ENCODE results near the gene CAMTA1. TPM values are rescaled to one million over a fixed set of nuclear protein-coding genes. Genes with fewer than 3 reads are reported as not detected.

CAMTA1 gene
- total RNA-seq, 1 experiment from 2014 or later: 69.5 TPM

DNA sequence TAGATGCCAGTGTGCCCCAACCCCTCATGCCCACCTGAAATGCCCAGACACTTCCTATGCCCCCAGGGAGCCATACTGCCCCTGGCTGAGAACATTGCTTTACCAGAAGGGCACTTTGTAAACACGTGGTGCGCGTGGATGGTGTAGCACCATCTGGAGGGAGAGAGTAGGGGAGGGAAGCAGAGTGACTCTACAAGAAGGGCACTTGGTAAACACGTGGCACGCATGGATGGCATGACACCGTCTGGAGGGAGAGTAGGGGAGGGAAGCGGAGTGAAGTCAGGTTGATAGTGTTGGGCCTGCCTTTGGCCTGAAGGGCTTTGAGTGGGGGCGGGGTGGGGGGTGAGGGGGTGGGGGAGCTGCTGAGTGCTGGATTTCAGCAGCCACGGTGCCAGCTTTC is 661.8 kb downstream of the CAMTA1 start:
- intact Hi-C loops (cut with micrococcal nuclease): no loop called here
- H3K4me3 ChIP-seq (replicated peaks in 1 of 2; ENCODE audit: low read depth in 1 of 2, low read length in 2 of 2): no peak overlapping the region
- CTCF ChIA-PET: no interaction called here

More for the DNA sequence above, 661.8 kb downstream of the CAMTA1 start:
- no peaks in the 10 kb centered on the region for H4K20me1 ChIP-seq (ENCODE audit: insufficient read depth)
- no peaks in the 10 kb centered on the region for H3K27me3 ChIP-seq (ENCODE audit: insufficient read depth, low read length)
- POLR2A ChIA-PET: no interaction called here
- no peaks in the 10 kb centered on the region for H3K36me3 ChIP-seq (ENCODE audit: control insufficient read depth in 1 of 2, insufficient read depth in 2 of 2, low read length in 2 of 2)
- no peaks in the 10 kb centered on the region for H3K9me2 ChIP-seq (ENCODE audit: insufficient read depth)
- BruUV-seq (replicated peaks): no TSS peak
- no peak for TF ChIP-seq ELF1 (IDR thresholded peaks at IDR 0.05; ENCODE audit: borderline replicate concordance, low read depth)
- no peak for TF ChIP-seq EGR1 (IDR thresholded peaks at IDR 0.05; ENCODE audit: low read depth)
- TF ChIP-seq JUND (IDR thresholded peaks at IDR 0.05): no peak
- TF ChIP-seq CBX3 (IDR thresholded peaks at IDR 0.05; ENCODE audit: low read depth): no peak
- TF ChIP-seq EZH2phosphoT487 (IDR thresholded peaks at IDR 0.05; ENCODE audit: borderline replicate concordance): no peak
- no peak for TF ChIP-seq CEBPB (IDR thresholded peaks at IDR 0.05; ENCODE audit: low read depth)
- no peak for TF ChIP-seq SRF (IDR thresholded peaks at IDR 0.05; ENCODE audit: low read depth)
- no peak for TF ChIP-seq TCF7L2 (IDR thresholded peaks at IDR 0.05; ENCODE audit: borderline replicate concordance, extremely low read depth, insufficient read depth, insufficient read length)
- no peak for TF ChIP-seq SP1 (IDR thresholded peaks at IDR 0.05; ENCODE audit: low read depth)
- no peak for TF ChIP-seq ZFX (IDR thresholded peaks at IDR 0.05)
- no peak for TF ChIP-seq EZH2 (IDR thresholded peaks at IDR 0.05)
- TF ChIP-seq, protein P1, sequence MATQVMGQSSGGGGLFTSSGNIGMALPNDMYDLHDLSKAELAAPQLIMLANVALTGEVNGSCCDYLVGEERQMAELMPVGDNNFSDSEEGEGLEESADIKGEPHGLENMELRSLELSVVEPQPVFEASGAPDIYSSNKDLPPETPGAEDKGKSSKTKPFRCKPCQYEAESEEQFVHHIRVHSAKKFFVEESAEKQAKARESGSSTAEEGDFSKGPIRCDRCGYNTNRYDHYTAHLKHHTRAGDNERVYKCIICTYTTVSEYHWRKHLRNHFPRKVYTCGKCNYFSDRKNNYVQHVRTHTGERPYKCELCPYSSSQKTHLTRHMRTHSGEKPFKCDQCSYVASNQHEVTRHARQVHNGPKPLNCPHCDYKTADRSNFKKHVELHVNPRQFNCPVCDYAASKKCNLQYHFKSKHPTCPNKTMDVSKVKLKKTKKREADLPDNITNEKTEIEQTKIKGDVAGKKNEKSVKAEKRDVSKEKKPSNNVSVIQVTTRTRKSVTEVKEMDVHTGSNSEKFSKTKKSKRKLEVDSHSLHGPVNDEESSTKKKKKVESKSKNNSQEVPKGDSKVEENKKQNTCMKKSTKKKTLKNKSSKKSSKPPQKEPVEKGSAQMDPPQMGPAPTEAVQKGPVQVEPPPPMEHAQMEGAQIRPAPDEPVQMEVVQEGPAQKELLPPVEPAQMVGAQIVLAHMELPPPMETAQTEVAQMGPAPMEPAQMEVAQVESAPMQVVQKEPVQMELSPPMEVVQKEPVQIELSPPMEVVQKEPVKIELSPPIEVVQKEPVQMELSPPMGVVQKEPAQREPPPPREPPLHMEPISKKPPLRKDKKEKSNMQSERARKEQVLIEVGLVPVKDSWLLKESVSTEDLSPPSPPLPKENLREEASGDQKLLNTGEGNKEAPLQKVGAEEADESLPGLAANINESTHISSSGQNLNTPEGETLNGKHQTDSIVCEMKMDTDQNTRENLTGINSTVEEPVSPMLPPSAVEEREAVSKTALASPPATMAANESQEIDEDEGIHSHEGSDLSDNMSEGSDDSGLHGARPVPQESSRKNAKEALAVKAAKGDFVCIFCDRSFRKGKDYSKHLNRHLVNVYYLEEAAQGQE (IDR thresholded peaks at IDR 0.05; ENCODE audit: low read depth): no peak
- no peak for TF ChIP-seq RAD21 (IDR thresholded peaks at IDR 0.05; ENCODE audit: low read depth)
- no peak for TF ChIP-seq ZNF274 (IDR thresholded peaks at IDR 0.05; ENCODE audit: low read depth, low read length)
- TF ChIP-seq, protein P2, sequence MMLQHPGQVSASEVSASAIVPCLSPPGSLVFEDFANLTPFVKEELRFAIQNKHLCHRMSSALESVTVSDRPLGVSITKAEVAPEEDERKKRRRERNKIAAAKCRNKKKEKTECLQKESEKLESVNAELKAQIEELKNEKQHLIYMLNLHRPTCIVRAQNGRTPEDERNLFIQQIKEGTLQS (IDR thresholded peaks at IDR 0.05): no peak
- TF ChIP-seq SIN3A (IDR thresholded peaks at IDR 0.05; ENCODE audit: low read depth): no peak
- no peak for TF ChIP-seq FOSL1 (IDR thresholded peaks at IDR 0.05; ENCODE audit: low read depth)
- no peak for TF ChIP-seq CTCF (IDR thresholded peaks at IDR 0.05 in 2 of 3, conservative IDR thresholded peaks at IDR 0.05 in 1 of 3; ENCODE audit: borderline replicate concordance in 1 of 3, insufficient read depth in 1 of 3, low read depth in 2 of 3, low read length in 2 of 3)
- TF ChIP-seq, protein P3, sequence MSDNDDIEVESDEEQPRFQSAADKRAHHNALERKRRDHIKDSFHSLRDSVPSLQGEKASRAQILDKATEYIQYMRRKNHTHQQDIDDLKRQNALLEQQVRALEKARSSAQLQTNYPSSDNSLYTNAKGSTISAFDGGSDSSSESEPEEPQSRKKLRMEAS (IDR thresholded peaks at IDR 0.05): no peak
- H3K9ac ChIP-seq (ENCODE audit: low read length): no peak overlapping the region
- ATAC-seq: no peak
- H3K9me3 ChIP-seq (ENCODE audit: control insufficient read depth in 1 of 2, insufficient read depth in 1 of 2, low read depth in 1 of 2, low read length in 2 of 2): no peaks in the 10 kb centered on the region
- RAD21 ChIA-PET (ENCODE audit: low non-redundant PET in 1 of 2, low total read pairs in 2 of 2, uncharacterized antibody in 2 of 2, unreplicated experiment in 2 of 2): no interaction called here
- no peaks in the 10 kb centered on the region for H3K4me1 ChIP-seq (ENCODE audit: control insufficient read depth in 1 of 2, insufficient read depth in 2 of 2, low read length in 2 of 2)
- no peak for DNase-seq (ENCODE audit: low read depth, low spot score)
- H3K4me2 ChIP-seq (ENCODE audit: low read length): no peak overlapping the region
- H2AFZ ChIP-seq (ENCODE audit: low read depth, low read length, poor library complexity, severe bottlenecking): no peak overlapping the region
- H3K27ac ChIP-seq (ENCODE audit: low read depth, low read length): no peak overlapping the region
- no peaks in the 10 kb centered on the region for H3K79me2 ChIP-seq (ENCODE audit: insufficient read depth, low read length)

Measured in HCT116 (cell line).